ENCODE measurements around the gene OBP2A. TPM values are rescaled to one million over a fixed set of nuclear protein-coding genes. Genes with fewer than 3 reads are reported as not detected.

Gene OBP2A
- total RNA-seq, 4 donors from 2014 or later: not detected

DNA sequence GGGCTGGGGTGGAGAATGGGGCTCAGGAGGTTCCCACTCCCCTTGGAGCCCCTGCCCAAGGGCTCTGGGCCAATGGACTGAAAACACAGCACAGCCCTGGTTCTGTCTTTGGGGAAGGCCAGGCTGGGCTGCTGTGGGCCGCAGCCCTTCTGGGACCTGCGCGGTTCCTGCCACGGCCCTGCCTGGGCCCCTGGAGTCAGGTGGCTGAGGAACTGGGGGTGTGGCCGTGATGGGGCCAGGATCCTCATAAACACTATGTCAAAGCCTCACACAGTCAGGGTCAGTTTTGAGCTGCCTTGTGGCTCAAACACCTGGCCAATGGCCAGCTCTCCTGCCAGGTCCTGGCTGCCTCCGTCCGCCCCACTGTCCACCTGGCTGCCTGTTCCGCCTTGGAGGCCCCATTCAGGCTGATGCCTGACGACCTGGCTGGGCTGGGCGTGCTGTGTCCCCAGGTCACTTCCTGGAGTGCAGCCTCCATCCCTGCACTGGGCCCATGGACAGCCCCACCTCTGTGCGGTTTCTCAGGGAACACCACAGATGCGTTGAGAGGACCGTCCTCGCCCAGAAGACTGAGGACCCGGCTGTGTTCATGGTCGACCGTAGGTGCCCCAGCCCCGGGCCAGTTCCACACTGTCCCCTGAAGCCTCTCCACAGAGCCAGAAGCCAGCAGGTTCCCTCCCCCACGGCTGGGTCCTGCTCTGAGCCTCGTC lies 43.1 kb downstream of the OBP2A start:
- H3K27me3 ChIP-seq: no peaks in the 10 kb centered on the region
- DNase-seq: peak in 1 of 3 donors; percentile 33
- no peaks in the 10 kb centered on the region for H3K36me3 ChIP-seq
- H3K4me3 ChIP-seq: no peak overlapping the region
- no peak overlapping the region for H3K27ac ChIP-seq
- no peaks in the 10 kb centered on the region for H3K9me3 ChIP-seq
- no peaks in the 10 kb centered on the region for H3K4me1 ChIP-seq
- TF ChIP-seq, protein P1, sequence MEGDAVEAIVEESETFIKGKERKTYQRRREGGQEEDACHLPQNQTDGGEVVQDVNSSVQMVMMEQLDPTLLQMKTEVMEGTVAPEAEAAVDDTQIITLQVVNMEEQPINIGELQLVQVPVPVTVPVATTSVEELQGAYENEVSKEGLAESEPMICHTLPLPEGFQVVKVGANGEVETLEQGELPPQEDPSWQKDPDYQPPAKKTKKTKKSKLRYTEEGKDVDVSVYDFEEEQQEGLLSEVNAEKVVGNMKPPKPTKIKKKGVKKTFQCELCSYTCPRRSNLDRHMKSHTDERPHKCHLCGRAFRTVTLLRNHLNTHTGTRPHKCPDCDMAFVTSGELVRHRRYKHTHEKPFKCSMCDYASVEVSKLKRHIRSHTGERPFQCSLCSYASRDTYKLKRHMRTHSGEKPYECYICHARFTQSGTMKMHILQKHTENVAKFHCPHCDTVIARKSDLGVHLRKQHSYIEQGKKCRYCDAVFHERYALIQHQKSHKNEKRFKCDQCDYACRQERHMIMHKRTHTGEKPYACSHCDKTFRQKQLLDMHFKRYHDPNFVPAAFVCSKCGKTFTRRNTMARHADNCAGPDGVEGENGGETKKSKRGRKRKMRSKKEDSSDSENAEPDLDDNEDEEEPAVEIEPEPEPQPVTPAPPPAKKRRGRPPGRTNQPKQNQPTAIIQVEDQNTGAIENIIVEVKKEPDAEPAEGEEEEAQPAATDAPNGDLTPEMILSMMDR (IDR thresholded peaks at IDR 0.05): no peak

DNA sequence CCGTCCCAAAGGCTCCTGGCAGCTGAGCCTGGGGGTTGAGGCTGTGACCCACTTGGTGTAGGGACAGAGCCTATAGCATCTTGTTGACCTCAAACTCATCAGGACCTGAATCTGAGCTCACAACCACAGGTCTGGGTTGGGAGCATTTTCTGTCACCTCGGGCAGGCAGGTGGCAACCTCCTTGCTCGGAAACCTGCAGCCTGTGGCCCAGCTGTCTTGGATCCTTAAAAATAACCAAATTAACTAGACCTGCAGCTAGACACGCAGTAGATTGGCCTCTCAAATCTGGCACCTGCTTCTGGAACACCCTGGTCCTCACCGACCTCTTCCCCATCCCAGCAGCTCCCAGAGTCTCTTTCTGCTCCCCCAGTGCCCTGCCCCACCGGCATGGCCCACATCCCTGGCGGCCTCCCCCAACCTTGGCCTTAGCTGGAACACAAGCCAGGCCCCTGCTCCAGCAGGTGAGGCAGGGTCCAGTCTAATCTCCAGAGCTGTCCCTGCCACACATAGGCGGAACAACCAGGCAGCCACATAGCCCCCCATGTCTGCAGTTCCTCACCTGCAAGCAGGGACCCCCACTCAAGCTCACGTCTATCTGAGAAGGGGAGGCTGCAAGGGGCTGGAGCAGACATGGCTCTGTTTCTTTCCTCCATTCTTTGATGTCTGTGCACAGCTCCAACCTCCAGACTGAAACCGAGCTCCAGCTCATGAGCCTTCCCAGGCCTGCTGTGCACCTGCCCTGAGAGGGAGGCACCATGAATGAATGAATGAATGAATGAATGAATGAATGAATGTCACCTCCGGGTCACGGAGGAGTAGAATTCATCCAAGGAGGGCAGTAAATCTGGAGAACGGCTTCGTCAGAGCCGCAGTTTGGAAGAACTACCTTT lies 43.9 kb downstream of the OBP2A start:
- Histone ChIP-seq H3K4me3 (no peak overlapping the region), H3K9me3 (no peaks in the 10 kb centered on the region), H3K36me3 (no peaks in the 10 kb centered on the region), H3K27me3 (no peaks in the 10 kb centered on the region), H3K27ac (no peak overlapping the region), H3K4me1 (no peaks in the 10 kb centered on the region)
- TF ChIP-seq, protein P1 (IDR thresholded peaks at IDR 0.05): no peak
- TF ChIP-seq POLR2A (IDR thresholded peaks at IDR 0.05): no peak
- peak in 1 of 3 donors; percentile 9 for DNase-seq

DNA sequence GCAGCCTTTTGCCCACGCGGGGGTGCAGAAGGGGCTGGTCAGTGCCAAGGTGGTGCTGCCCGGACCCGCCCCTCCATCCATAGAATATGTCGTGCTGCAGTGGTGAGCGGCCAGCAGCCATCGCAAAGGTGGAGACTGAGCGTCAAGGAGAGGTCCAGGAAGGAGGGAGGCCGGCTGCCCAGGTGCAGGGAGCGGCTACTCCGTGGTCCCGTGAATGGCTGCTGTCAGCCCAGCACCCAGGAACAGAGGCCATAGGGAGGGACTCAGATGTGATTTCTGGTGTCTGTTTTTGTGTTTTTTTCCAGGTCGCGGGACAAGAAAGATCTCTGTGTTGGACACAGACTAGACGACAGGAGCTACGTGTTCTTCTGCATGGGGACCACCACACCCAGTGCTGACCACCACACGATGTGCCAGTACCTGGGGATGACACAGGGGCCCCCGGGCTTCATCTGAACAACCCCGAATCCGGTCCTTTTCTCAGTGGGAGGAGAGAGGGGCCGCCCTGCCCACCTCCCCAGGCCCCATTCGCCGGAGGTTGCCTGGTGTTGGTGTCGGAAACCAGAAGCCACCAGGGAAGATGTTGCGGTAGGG lies 44.7 kb downstream of the OBP2A start:
- Histone ChIP-seq H3K36me3 (no peaks in the 10 kb centered on the region), H3K4me1 (no peaks in the 10 kb centered on the region), H3K27me3 (no peaks in the 10 kb centered on the region), H3K27ac (no peak overlapping the region), H3K9me3 (no peaks in the 10 kb centered on the region), H3K4me3 (no peak overlapping the region)
- TF ChIP-seq, protein P1 (IDR thresholded peaks at IDR 0.05): no peak
- TF ChIP-seq POLR2A (IDR thresholded peaks at IDR 0.05): no peak
- DNase-seq: peak in 2 of 3 donors; percentile 11 to 42

DNA sequence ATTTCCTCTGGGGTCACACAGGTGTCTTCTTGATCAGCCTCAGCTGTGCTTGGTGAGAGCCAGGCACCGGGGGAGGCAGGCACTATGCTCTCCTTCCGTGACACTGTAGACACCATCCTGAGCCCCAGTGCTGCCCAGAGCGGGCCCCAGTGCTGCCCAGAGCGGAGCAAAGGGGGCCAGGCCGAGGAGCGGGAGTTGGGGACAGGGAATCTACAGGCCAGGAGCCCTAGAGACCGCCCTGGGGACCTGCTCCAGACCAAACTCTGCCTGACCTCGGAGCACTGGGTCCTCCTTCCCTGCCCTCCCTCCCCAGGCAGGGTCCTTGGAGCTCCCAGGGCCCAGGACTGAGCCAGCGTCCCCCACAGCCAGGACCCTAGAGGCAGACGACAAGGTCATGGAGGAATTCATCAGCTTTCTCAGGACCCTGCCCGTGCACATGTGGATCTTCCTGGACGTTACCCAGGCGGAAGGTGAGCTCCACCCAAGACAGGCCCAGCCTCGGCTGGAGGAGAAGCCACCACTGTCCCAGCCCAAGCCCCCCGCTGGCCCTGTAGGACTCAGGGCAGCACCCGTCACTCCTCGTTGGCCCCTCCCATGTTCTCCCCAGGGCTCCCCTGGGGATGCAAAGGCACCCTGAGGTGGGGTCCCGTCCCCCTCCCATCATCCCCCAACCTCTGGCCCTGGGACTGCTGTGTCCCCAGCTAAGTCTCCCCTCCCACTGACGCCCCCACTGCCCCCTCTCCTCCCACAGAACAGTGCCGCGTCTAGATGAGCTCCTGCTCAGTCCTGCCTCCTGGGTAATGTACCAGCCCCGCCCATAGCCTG lies 45.8 kb downstream of the OBP2A start:
- DNase-seq: peak in 1 of 3 donors; percentile 34
- Histone ChIP-seq H3K4me3 (no peak overlapping the region), H3K9me3 (no peaks in the 10 kb centered on the region), H3K4me1 (no peaks in the 10 kb centered on the region), H3K36me3 (no peaks in the 10 kb centered on the region), H3K27me3 (no peaks in the 10 kb centered on the region), H3K27ac (no peak overlapping the region)
- TF ChIP-seq POLR2A (IDR thresholded peaks at IDR 0.05): no peak
- TF ChIP-seq, protein P1 (IDR thresholded peaks at IDR 0.05): no peak

DNA sequence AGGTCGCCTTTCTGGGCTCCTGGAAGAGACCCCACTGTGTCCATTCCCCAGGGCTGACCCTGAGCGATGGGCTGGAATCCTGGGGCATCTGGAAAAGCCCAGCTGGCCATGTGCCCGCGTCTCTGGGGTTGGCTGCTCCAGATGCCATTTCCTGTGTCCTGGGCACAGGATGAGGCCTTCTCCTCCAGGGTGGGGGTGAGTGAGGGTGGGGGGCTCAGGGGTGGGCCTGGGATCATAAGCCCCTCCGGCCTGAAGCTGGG lies 46.3 kb downstream of the OBP2A start:
- H3K4me3 ChIP-seq: no peak overlapping the region
- DNase-seq: no peak
- TF ChIP-seq, protein P1 (IDR thresholded peaks at IDR 0.05): no peak
- TF ChIP-seq POLR2A (IDR thresholded peaks at IDR 0.05): no peak
- H3K9me3 ChIP-seq: no peaks in the 10 kb centered on the region
- no peaks in the 10 kb centered on the region for H3K4me1 ChIP-seq
- no peak overlapping the region for H3K27ac ChIP-seq
- H3K36me3 ChIP-seq: no peaks in the 10 kb centered on the region
- no peaks in the 10 kb centered on the region for H3K27me3 ChIP-seq

Measured in Peyer's patch (tissue), 4 donors.